Measurements from ENCODE around the gene SPATA22.
"Not testable (repeated sequence)": the region's sequence is repeated elsewhere in the genome, so short reads cannot be mapped to it uniquely, and the experiment has no call there.

The SPATA22 gene

GRCh38 chr17:3471599-3471998 lies at the start of gene SPATA22:
SPATA22 (minus strand) TSS chr17:3471819; CDS start chr17:3469325, 2,494 bp downstream.
- DNase-seq = no peak

GRCh38 chr17:3519472-3519871 lies 47.9 kb upstream of the SPATA22 start:
- not testable (repeated sequence) for DNase-seq

- DNase-seq = no peak
Observed at GRCh38 chr17:3514873-3515272, 43.3 kb upstream of the SPATA22 start.

- DNase-seq = not testable (repeated sequence)
Observed at GRCh38 chr17:3514167-3514566, 42.5 kb upstream of the SPATA22 start.

GRCh38 chr17:3513305-3514035 lies 41.9 kb upstream of the SPATA22 start:
- DNase-seq = no peak

DNA sequence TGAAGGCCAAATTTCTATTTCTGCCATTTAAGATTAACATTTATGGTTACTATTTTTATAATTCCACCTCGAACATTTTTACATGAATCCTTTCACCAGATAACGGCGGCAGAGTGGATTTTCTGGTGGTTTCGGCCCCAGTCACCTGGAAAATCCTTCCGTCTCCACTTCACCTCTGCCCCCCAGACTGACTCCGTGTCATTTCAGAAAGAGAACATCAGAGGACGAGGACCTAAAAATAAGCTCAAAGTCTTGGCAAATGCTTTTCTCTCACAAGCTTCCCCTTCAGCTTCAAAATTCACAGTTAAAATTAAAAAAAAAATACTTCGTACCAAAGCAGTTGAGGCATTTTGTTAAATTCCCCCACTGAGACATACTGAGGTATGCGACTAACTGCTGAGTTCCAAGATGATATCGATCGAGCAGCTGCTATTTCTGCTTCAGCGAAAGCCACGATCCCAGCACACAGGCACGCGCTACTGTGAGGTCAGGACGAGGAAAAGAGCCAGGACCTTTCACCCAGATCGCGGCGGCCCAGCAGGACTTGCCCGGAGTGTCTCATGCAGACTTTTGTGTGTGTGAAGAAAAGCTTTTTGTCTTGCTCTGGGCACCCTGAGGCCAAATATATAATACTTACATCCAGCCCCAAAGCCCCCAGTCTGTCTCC lies 41.0 kb upstream of the SPATA22 start:
- peak; percentile 57 for DNase-seq

DNA sequence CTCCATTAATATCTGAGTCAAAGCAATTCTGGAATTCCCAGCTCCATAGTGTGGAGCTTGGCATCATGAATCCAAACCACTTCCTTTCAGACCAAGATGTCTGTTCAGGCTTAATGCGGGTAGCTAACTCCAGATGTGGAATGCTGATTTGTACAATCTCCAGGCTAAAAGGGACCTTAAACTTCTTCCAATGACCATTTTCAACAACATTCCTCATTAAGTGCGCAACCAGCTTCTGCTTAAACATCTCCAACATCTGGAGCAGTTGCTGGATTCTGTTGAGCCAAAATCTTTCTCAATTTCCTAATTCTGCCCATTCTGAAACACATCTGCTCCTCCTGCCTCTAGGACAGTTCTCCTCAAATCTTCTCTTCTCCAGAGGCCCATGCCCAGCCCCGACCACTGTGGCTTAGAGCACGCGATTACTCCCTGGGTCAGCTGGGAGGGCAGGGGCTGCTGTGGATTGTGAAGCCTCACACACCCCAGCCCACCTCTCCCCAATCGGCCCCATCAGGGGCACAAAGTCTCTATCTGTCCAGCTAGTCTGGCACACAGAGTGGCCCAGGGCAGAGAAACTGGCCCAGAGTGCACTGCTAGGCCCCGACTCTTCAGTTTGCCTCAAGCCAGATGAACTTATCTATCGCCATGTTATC lies 40.4 kb upstream of the SPATA22 start:
- peak; percentile 12 for DNase-seq

GRCh38 chr17:3510090-3510489 lies 38.5 kb upstream of the SPATA22 start:
- no peak for DNase-seq

DNA sequence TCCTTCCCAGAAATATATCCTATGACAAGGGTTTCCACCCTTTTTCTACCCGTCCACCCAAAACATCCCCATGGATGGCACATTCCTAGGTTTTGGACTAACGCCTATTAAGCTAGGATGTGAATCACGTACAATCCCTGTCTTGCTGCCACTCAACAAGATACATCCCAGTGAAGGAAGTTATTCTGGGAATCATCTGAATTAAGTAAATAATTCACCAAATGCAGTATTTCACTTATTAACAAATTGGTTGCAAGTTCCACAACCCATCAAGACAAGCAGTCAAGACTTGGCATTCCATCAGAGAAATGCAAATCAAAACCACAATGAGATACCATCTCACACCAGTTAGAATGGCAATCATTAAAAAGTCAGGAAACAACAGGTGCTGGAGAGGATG lies 36.2 kb upstream of the SPATA22 start:
- no peak for DNase-seq

- DNase-seq = no peak
Observed at GRCh38 chr17:3507071-3507470, 35.5 kb upstream of the SPATA22 start.

GRCh38 chr17:3506054-3506453 lies 34.4 kb upstream of the SPATA22 start:
- no peak for DNase-seq

DNA sequence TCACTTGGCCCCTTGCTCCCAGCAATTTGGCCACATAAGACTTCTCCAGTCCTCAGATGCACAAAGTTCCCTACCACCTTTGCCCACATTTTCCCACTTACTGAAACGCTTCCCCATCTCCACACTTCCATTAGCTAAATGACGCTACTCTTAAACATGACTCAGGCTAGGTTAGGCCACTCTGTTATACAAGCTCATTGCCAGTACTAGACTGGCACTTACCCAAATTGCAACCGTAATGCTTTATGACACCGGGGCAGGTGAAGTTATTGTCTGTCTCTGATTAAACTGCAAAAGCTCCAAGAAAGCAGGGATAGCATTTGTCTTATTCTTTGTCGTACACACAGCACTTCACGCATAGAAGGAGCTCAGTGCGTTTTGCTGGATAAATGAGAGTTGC lies 33.4 kb upstream of the SPATA22 start:
- no peak for DNase-seq

DNA sequence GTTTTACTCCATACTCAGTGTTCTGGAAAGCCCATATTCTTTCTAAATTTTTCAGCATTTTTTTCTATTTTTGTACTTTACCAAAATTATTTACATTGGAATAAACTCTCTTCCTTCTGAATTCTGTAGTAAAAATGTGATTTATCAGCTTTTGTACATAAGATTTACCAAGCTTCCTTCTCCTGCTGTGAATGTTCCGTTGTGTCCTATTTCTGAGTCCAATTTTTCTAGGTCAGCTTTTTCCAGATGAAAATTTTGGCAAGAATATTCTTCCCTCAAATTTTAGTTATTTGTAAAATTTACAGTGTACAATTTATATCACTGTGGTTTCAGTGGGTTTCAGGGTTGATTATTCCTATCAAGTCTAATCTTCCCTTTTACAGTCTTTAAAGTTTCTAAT lies 31.7 kb upstream of the SPATA22 start:
- DNase-seq = no peak

GRCh38 chr17:3502466-3502865 lies 30.8 kb upstream of the SPATA22 start:
- DNase-seq = no peak

GRCh38 chr17:3501344-3501743 lies 29.7 kb upstream of the SPATA22 start:
- DNase-seq = no peak

DNA sequence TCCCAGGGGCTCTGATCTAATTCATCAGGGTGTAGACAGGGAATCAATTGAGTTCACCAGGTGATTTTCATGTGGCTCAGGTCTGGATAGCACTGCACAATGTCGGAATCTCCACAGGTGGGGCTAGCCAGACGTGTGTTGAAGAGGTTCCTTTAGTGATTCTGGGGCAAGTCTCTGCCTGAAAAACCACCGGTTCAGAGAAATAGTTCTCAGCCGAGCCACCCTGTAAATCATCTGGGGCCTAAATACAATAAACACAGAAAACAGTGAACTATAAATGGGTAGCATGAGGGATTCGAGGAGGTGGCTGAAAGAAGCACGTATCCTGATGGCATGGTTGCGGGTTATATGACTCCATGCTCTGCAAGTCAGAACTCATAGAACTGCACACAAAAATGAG lies 25.5 kb upstream of the SPATA22 start:
- no peak for DNase-seq

- no peak for DNase-seq
Observed at GRCh38 chr17:3485481-3486068, 14.0 kb upstream of the SPATA22 start.

DNA sequence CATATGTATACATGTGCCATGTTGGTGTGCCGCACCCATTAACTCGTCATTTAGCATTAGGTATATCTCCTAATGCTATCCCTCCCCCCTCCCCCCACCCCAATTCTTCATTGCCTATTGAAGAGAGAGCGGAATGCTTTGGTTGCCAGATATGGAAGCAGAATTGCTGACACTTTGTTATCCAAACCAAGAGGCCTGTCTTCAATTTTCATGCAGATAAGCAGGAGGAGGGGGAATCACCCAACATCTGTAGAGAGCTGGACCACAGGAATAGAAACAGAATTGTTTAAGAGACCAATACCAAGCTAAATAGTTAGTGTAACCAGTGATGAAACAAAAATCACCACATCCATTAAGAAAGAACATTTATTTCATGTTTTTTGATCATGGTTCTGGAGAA lies 11.2 kb upstream of the SPATA22 start:
- DNase-seq = no peak

- no peak for DNase-seq
Observed at GRCh38 chr17:3479988-3480387, 8.4 kb upstream of the SPATA22 start.

DNA sequence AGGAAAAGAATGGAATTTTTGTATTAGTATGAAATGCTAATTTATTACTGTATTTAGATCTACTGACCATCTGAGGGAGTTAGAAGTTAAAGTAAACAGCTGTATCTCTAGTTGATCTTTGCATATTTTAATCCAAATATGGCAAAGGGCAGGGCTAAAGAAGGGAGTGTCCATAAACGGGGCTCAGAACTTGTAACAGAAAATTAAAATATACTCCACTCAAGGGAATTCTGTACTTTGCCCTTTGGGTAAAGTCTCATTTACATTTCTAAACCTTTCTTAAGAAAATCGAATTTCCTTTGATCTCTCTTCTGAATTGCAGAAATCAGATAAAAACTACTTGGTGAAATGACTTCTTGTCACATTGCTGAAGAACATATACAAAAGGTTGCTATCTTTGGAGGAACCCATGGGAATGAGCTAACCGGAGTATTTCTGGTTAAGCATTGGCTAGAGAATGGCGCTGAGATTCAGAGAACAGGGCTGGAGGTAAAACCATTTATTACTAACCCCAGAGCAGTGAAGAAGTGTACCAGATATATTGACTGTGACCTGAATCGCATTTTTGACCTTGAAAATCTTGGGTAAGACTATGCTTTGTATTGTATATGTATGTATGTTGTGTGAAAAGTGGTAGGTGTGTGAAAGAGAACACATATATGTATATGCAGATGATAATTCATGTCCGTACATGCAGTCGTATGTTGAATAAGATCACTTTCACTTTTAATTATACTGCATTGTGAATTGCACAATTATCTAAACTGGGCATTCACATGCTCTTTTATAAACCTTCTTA lies 4.4 kb upstream of the SPATA22 start, which contains the start of gene ASPA:
ASPA (plus strand) TSS at position 186 of the 799 bp plus-strand sequence; CDS start at position 349, 163 bp downstream.
- no peak for DNase-seq

DNA sequence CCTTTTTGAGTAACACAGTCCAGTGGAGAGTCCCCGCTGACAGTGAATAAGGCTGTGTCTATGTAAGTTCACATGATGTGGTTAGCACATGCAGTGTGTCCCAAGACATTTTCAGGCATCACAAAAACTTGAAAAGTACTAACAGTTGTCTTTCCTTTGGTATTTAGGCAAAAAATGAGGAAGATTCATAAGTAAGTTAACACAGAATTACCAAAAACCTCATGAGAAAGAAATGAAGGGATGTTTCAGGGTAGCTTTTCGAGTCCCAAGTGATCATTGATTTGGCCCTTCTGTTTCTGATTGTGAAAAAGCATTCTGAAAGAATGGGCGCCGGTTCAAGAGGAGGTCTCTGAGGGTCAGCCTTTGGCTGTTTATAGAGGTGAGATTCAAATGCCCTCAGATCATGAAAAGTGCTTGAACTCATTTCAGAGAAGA lies 3.6 kb upstream of the SPATA22 start:
- DNase-seq = no peak

- no peak for DNase-seq
Observed at GRCh38 chr17:3474212-3474611, 2.6 kb upstream of the SPATA22 start.

DNA sequence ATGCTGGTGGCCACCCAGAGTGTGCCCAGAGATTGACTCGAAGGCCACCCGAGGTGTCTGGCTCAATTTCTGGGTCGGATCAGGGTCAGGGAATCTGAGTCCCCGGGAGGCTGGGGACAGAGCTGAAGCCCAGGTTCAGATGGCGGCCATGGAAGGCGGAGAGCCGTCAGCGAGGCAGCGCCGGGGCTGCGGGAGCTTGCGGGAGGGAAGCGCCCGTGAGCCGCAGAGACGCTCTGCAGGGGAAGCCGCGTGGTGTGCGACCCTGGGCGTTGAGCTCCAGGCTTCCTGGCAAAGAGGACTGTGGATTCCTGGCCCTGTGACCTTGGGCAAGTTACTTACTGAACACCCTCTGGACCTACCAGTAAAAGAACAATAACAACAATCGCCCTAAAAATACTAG lies 518 bp upstream of the SPATA22 start:
- no peak for DNase-seq

Data from fibroblast of skin of right biceps (primary cell).